ENCODE measurements around the gene KRT35. TPM values are rescaled to one million over a fixed set of nuclear protein-coding genes. Genes with fewer than 3 reads are reported as not detected.

KRT35 gene
- total and polyA plus RNA-seq, 2 of the 13 experiments (the other 11 are each of a cell fraction or from before 2014, with no cell fraction given) = not detected

- intact Hi-C loops (cut with micrococcal nuclease; ENCODE audit: unreplicated experiment) = no loop called here
- ChIA-PET CTCF (ENCODE audit: low intra/inter-chr PET ratio, low total read pairs) (no interaction called here), POLR2A (no interaction called here)
- BruUV-seq (replicated peaks) = no TSS peak
- WGBS (ENCODE audit: low lambda C conversion rate) = 61% methylated on average over 2 of the region's 8 CpGs
- Histone ChIP-seq H3K27me3 (ENCODE audit: control insufficient read depth in 1 of 2, insufficient read depth in 2 of 2, low read length in 2 of 2) (peaks cover 2 to 32% of the 10 kb centered on the region in 2 experiments; a peak in 3 of 5 replicates), H3K4me1 (ENCODE audit: insufficient read depth, low read length) (no peaks in the 10 kb centered on the region), H3K79me2 (ENCODE audit: insufficient read depth, low read length) (no peaks in the 10 kb centered on the region), H3K4me3 (replicated peaks in 1 of 3; ENCODE audit: insufficient read depth in 1 of 3, low read depth in 2 of 3, low read length in 3 of 3) (no peak overlapping the region), H3K4me2 (ENCODE audit: low read depth, low read length) (no peak overlapping the region), H4K20me1 (ENCODE audit: insufficient read depth, low read length) (no peaks in the 10 kb centered on the region), H2AFZ (ENCODE audit: low read length) (no peak overlapping the region), H3K36me3 (replicated peaks in 1 of 2; ENCODE audit: control insufficient read depth in 1 of 2, insufficient read depth in 2 of 2, low read length in 2 of 2) (no peaks in the 10 kb centered on the region), H3K9ac (ENCODE audit: insufficient read depth, low read depth, low read length) (no peak overlapping the region), H3K27ac (ENCODE audit: extremely low read length, insufficient read depth, low read length) (no peak overlapping the region), H3K9me3 (ENCODE audit: low read length) (no peaks in the 10 kb centered on the region)
- no peak for DNase-seq (ENCODE audit: low spot score)
- TF ChIP-seq MXD1 (CRISPR knock-in tag; IDR thresholded peaks at IDR 0.05) = no peak
- TF ChIP-seq ASH2L (IDR thresholded peaks at IDR 0.05; ENCODE audit: insufficient read length, low read depth, low read length) = no peak
- no peak for TF ChIP-seq JARID2 (CRISPR knock-in tag; IDR thresholded peaks at IDR 0.05; ENCODE audit: insufficient replicate concordance)
- no peak for TF ChIP-seq ZMYM4 (CRISPR knock-in tag; IDR thresholded peaks at IDR 0.05)
- no peak for TF ChIP-seq ZNF687 (CRISPR knock-in tag; IDR thresholded peaks at IDR 0.05)
- no peak for TF ChIP-seq GPN1 (CRISPR knock-in tag; IDR thresholded peaks at IDR 0.05; ENCODE audit: borderline replicate concordance)
- 0 out of 2 replicates have a peak, but pooled peaks have one; percentile 16 for TF ChIP-seq STAG1 (CRISPR knock-in tag; IDR thresholded peaks at IDR 0.05)
- no peak for FAIRE-seq
- ATAC-seq = peak; percentile 60
- in situ Hi-C loops (cut with HindIII; ENCODE audit: extremely low pct_ligation_motif_present, low pct_unique_long_range_greater_than_20kb) = no loop called here
Measured at GRCh38 chr17:41478237-41478636, 2.7 kb downstream of the KRT35 start.
